HepG2 (cell line): ENCODE measurements around the gene GNB1. TPM values are rescaled to one million over a fixed set of nuclear protein-coding genes. Genes with fewer than 3 reads are reported as not detected.
A peak's percentile ranks its signal among the peaks of the same experiment; 100 is the strongest.

Source experiments
- KDM2A ChIP-seq: sonication (generic); formaldehyde crosslinking; IDR thresholded peaks from 2 replicates; pipeline ENCODE4 v1.4.0; 2020; ENCODE audit warnings: low read depth, missing genetic modification reagents, borderline replicate concordance
- MBNL3 ChIP-seq: fragments of 250-450 bp; sonication (Bioruptor Pico); conservative IDR thresholded peaks from 2 replicates; pipeline ENCODE4 v1.8.0; 2022; ENCODE audit warnings: mild to moderate bottlenecking, inconsistent platforms
- MED1 ChIP-seq: sonication (generic); formaldehyde crosslinking; IDR thresholded peaks from 2 replicates; pipeline ENCODE4 v1.4.0; 2020; ENCODE audit warnings: missing genetic modification reagents
- SAP130 ChIP-seq: IDR thresholded peaks from 2 replicates; pipeline ENCODE4 v1.6.1; 2016; ENCODE audit warnings: low read depth
- SOX6 ChIP-seq, 2 experiments: fragments of 450-650 bp in 1 of 2; sonication (generic) in 1 of 2; formaldehyde crosslinking in 1 of 2; IDR thresholded peaks; 2 replicates each; pipeline versions ENCODE4 v1.4.0 to v1.6.1; 2017 to 2020; ENCODE audit warnings: antibody characterized with exemption in 1 of 2, mild to moderate bottlenecking in 1 of 2, missing genetic modification reagents in 1 of 2
- TCF12 ChIP-seq, 2 experiments: fragments of 450-650 bp in 1 of 2; sonication (generic) in 1 of 2; formaldehyde crosslinking in 1 of 2; IDR thresholded peaks; 2 replicates each; pipeline versions ENCODE4 v1.6.1 to v1.8.0; 2017 to 2022; ENCODE audit warnings: antibody characterized with exemption in 1 of 2, mild to moderate bottlenecking in 1 of 2, missing genetic modification reagents in 1 of 2, moderate library complexity in 1 of 2
- TGIF2 ChIP-seq: IDR thresholded peaks from 2 replicates; pipeline ENCODE4 v1.6.1; 2016; ENCODE audit warnings: control low read depth, missing compliant biosample characterization
- ZNF180 ChIP-seq: sonication (generic); formaldehyde crosslinking; IDR thresholded peaks from 2 replicates; pipeline ENCODE4 v1.4.0; 2020; ENCODE audit warnings: low read depth, missing genetic modification reagents, borderline replicate concordance
- polyA plus RNA-seq, 8 experiments: library from polyadenylated mRNA; depleted of rRNA in 3 of 8; stranded (reverse) in 7 of 8; unstranded in 1 of 8; fragments of >200 nt; fragmentation: Illumina TruSeq in 4 of 8; extraction: Trizol in 4 of 8; gene quantifications; 2 replicates each; pipeline versions ENCODE4 v1.2.1 to v1.2.3, GENCODE V29; 2011 to 2016; ENCODE audit warnings: low read depth in 4 of 8, missing spikeins in 1 of 8, mixed read lengths in 1 of 8; ENCODE audit not compliant: insufficient read depth in 1 of 8
- total RNA-seq, 5 experiments: library from RNA; depleted of rRNA; stranded (reverse); fragments of >200 nt; fragmentation: Illumina TruSeq; extraction: Trizol; gene quantifications; 2 replicates each; pipeline ENCODE4 v1.2.3, GENCODE V29; 2016; ENCODE audit warnings: low read depth in 1 of 5
- TF ChIP-seq, protein P1 (sequence below): IDR thresholded peaks from 2 replicates; pipeline ENCODE4 v1.6.1; 2016; ENCODE audit warnings: missing genetic modification reagents, missing compliant biosample characterization
- TF ChIP-seq, protein P2 (sequence below): sonication (generic); formaldehyde crosslinking; IDR thresholded peaks from 2 replicates; pipeline ENCODE4 v1.9.0; 2022; ENCODE audit warnings: missing genetic modification reagents, mild to moderate bottlenecking, borderline replicate concordance
- TF ChIP-seq, protein P3 (sequence below), 2 experiments: sonication (generic) in 1 of 2; formaldehyde crosslinking in 1 of 2; IDR thresholded peaks; 2 replicates each; pipeline versions ENCODE4 v1.4.0 to v1.6.1; 2018 to 2020; ENCODE audit warnings: missing genetic modification reagents in 2 of 2, borderline replicate concordance in 1 of 2, low read depth in 1 of 2, mild to moderate bottlenecking in 1 of 2, missing biosample characterization in 1 of 2
- TF ChIP-seq, protein P4 (sequence below): sonication (generic); formaldehyde crosslinking; IDR thresholded peaks from 2 replicates; pipeline ENCODE4 v1.8.0; 2022; ENCODE audit warnings: mild to moderate bottlenecking, missing genetic modification reagents, moderate library complexity
- TF ChIP-seq, protein P5 (sequence below): sonication (generic); formaldehyde crosslinking; IDR thresholded peaks from 2 replicates; pipeline ENCODE4 v1.9.0; 2021; ENCODE audit warnings: missing genetic modification reagents, borderline replicate concordance
- TF ChIP-seq, protein P6 (sequence below): sonication (generic); formaldehyde crosslinking; IDR thresholded peaks from 2 replicates; pipeline ENCODE4 v1.4.0; 2020; ENCODE audit warnings: mild to moderate bottlenecking, missing genetic modification reagents
- TF ChIP-seq, protein P7 (sequence below): sonication (generic); formaldehyde crosslinking; IDR thresholded peaks from 2 replicates; pipeline ENCODE4 v1.8.1; 2023; ENCODE audit warnings: mild to moderate bottlenecking, inconsistent platforms, moderate library complexity, missing genetic modification reagents, borderline replicate concordance

GNB1 gene
- total and polyA plus RNA-seq, 2 of the 13 experiments (the other 11 are each of a cell fraction or from before 2014, with no cell fraction given): 66.2 to 327 TPM

DNA sequence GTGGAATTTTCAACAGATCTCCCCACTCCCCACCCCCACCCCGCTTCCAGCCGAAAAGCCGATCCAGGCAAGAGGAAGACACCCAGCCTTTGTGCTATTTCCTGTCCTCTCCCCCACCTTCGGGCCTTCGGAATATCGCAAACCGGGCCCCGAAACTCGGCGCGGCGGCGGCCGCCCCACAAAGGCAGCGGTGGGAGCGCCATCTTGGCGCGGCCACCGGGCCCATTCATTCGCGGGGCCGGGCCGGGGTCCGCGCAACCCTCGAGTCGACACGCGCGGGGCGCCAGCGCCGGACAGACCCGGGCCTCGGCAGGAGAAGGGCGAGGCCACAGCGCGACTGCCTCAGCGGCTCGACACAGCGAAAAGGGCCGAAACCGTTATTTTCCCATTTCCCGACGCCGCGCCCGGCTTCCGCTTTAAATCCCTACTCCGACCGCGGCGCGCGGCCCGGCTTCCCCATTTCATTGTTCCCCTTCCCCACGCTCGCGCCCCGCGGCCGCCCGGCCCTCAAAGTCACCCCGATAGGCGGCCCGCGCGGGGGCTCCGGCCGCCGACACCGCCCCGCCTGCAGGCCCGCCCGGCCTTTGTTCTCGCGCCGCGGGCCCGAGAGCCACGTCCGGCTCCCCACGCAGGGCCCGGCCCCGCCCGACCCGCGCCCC is 911 bp downstream of the GNB1 start (continued):
- TF ChIP-seq, protein P1, sequence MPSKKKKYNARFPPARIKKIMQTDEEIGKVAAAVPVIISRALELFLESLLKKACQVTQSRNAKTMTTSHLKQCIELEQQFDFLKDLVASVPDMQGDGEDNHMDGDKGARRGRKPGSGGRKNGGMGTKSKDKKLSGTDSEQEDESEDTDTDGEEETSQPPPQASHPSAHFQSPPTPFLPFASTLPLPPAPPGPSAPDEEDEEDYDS: no peak
- TF ChIP-seq, protein P2, sequence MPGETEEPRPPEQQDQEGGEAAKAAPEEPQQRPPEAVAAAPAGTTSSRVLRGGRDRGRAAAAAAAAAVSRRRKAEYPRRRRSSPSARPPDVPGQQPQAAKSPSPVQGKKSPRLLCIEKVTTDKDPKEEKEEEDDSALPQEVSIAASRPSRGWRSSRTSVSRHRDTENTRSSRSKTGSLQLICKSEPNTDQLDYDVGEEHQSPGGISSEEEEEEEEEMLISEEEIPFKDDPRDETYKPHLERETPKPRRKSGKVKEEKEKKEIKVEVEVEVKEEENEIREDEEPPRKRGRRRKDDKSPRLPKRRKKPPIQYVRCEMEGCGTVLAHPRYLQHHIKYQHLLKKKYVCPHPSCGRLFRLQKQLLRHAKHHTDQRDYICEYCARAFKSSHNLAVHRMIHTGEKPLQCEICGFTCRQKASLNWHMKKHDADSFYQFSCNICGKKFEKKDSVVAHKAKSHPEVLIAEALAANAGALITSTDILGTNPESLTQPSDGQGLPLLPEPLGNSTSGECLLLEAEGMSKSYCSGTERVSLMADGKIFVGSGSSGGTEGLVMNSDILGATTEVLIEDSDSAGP: peak; percentile 62; the same call in 1 of the 2 replicates
- TF ChIP-seq SOX6 (IDR thresholded peaks at IDR 0.05) (no peak), SOX6 (CRISPR knock-in tag; IDR thresholded peaks at IDR 0.05) (no peak), TCF12 (IDR thresholded peaks at IDR 0.05) (no peak), TCF12 (CRISPR knock-in tag; IDR thresholded peaks at IDR 0.05) (0 out of 2 replicates have a peak, but pooled peaks have one; percentile 34), MBNL3 (CRISPR knock-in tag) (no peak), MED1 (CRISPR knock-in tag) (no peak), ZNF180 (CRISPR knock-in tag) (no peak), TGIF2 (no peak), SAP130 (CRISPR knock-in tag) (peak; percentile 21; the same call in 1 of the 2 replicates), KDM2A (peak; percentile 35; the same call in 1 of the 2 replicates)
- TF ChIP-seq, protein P3, sequence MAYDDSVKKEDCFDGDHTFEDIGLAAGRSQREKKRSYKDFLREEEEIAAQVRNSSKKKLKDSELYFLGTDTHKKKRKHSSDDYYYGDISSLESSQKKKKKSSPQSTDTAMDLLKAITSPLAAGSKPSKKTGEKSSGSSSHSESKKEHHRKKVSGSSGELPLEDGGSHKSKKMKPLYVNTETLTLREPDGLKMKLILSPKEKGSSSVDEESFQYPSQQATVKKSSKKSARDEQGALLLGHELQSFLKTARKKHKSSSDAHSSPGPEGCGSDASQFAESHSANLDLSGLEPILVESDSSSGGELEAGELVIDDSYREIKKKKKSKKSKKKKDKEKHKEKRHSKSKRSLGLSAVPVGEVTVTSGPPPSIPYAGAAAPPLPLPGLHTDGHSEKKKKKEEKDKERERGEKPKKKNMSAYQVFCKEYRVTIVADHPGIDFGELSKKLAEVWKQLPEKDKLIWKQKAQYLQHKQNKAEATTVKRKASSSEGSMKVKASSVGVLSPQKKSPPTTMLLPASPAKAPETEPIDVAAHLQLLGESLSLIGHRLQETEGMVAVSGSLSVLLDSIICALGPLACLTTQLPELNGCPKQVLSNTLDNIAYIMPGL (CRISPR knock-in tag; IDR thresholded peaks at IDR 0.05; ENCODE audit: borderline replicate concordance in 1 of 2, low read depth in 1 of 2): peak in 1 of 2 experiments; percentile 63; a peak in 2 of 4 replicates
- TF ChIP-seq, protein P4, sequence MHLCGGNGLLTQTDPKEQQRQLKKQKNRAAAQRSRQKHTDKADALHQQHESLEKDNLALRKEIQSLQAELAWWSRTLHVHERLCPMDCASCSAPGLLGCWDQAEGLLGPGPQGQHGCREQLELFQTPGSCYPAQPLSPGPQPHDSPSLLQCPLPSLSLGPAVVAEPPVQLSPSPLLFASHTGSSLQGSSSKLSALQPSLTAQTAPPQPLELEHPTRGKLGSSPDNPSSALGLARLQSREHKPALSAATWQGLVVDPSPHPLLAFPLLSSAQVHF (CRISPR knock-in tag): 0 out of 2 replicates have a peak, but pooled peaks have one; percentile 35
- TF ChIP-seq, protein P5, sequence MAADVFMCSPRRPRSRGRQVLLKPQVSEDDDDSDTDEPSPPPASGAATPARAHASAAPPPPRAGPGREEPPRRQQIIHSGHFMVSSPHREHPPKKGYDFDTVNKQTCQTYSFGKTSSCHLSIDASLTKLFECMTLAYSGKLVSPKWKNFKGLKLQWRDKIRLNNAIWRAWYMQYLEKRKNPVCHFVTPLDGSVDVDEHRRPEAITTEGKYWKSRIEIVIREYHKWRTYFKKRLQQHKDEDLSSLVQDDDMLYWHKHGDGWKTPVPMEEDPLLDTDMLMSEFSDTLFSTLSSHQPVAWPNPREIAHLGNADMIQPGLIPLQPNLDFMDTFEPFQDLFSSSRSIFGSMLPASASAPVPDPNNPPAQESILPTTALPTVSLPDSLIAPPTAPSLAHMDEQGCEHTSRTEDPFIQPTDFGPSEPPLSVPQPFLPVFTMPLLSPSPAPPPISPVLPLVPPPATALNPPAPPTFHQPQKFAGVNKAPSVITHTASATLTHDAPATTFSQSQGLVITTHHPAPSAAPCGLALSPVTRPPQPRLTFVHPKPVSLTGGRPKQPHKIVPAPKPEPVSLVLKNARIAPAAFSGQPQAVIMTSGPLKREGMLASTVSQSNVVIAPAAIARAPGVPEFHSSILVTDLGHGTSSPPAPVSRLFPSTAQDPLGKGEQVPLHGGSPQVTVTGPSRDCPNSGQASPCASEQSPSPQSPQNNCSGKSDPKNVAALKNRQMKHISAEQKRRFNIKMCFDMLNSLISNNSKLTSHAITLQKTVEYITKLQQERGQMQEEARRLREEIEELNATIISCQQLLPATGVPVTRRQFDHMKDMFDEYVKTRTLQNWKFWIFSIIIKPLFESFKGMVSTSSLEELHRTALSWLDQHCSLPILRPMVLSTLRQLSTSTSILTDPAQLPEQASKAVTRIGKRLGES (CRISPR knock-in tag): no peak
- TF ChIP-seq, protein P6, sequence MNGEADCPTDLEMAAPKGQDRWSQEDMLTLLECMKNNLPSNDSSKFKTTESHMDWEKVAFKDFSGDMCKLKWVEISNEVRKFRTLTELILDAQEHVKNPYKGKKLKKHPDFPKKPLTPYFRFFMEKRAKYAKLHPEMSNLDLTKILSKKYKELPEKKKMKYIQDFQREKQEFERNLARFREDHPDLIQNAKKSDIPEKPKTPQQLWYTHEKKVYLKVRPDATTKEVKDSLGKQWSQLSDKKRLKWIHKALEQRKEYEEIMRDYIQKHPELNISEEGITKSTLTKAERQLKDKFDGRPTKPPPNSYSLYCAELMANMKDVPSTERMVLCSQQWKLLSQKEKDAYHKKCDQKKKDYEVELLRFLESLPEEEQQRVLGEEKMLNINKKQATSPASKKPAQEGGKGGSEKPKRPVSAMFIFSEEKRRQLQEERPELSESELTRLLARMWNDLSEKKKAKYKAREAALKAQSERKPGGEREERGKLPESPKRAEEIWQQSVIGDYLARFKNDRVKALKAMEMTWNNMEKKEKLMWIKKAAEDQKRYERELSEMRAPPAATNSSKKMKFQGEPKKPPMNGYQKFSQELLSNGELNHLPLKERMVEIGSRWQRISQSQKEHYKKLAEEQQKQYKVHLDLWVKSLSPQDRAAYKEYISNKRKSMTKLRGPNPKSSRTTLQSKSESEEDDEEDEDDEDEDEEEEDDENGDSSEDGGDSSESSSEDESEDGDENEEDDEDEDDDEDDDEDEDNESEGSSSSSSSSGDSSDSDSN (CRISPR knock-in tag): peak; percentile 47; the same call in 1 of the 2 replicates
- TF ChIP-seq, protein P7, sequence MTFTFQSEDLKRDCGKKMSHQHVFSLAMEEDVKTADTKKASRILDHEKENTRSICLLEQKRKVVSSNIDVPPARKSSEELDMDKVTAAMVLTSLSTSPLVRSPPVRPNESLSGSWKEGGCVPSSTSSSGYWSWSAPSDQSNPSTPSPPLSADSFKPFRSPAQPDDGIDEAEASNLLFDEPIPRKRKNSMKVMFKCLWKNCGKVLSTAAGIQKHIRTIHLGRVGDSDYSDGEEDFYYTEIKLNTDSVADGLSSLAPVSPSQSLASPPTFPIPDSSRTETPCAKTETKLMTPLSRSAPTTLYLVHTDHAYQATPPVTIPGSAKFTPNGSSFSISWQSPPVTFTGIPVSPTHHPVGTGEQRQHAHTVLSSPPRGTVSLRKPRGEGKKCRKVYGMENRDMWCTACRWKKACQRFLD (CRISPR knock-in tag): no peak
